Hepatocyte (in vitro differentiated cells): ENCODE measurements around the gene RAP1GDS1. TPM values are rescaled to one million over a fixed set of nuclear protein-coding genes. Genes with fewer than 3 reads are reported as not detected.

Source experiments
- DNase-seq: peaks from one replicate; pipeline ENCODE4 v3.0.0-alpha.2; 2016; ENCODE audit warnings: low spot score
- H2AFZ ChIP-seq: fragments of 200-600 bp; sonication (generic); 2 replicates; pipeline ENCODE4 v1.6.0; 2016; ENCODE audit warnings: antibody characterized with exemption, mild to moderate bottlenecking
- H3K27ac ChIP-seq: fragments of 200-600 bp; sonication (generic); 2 replicates; pipeline ENCODE4 v1.5.1; 2016; ENCODE audit warnings: mild to moderate bottlenecking
- H3K27me3 ChIP-seq: fragments of 200-600 bp; sonication (generic); 2 replicates; pipeline ENCODE4 v1.6.1; 2016
- H3K36me3 ChIP-seq: fragments of 200-600 bp; sonication (generic); replicated peaks from 2 replicates; pipeline ENCODE4 v1.5.1; 2016; ENCODE audit warnings: low read depth; ENCODE audit not compliant: insufficient read depth
- H3K4me1 ChIP-seq: fragments of 200-600 bp; sonication (generic); 2 replicates; pipeline ENCODE4 v1.5.1; 2016; ENCODE audit warnings: mild to moderate bottlenecking, moderate library complexity; ENCODE audit not compliant: insufficient read depth
- H3K4me2 ChIP-seq: fragments of 200-600 bp; sonication (generic); 2 replicates; pipeline ENCODE4 v1.6.0; 2016
- H3K4me3 ChIP-seq: fragments of 200-600 bp; sonication (generic); 2 replicates; pipeline ENCODE4 v1.5.1; 2016; ENCODE audit warnings: mild to moderate bottlenecking
- H3K79me2 ChIP-seq: fragments of 200-600 bp; sonication (generic); 2 replicates; pipeline ENCODE4 v1.6.0; 2017; ENCODE audit warnings: mild to moderate bottlenecking
- H3K9me2 ChIP-seq: fragments of 200-600 bp; sonication (generic); replicated peaks from 2 replicates; pipeline ENCODE4 v1.6.0; 2017; ENCODE audit warnings: mild to moderate bottlenecking; ENCODE audit not compliant: insufficient read depth
- H3K9me3 ChIP-seq: fragments of 200-600 bp; sonication (generic); 2 replicates; pipeline ENCODE4 v1.5.1; 2016; ENCODE audit warnings: low read depth, mild to moderate bottlenecking
- H4K20me1 ChIP-seq: fragments of 200-600 bp; sonication (generic); 2 replicates; pipeline ENCODE4 v1.6.0; 2016; ENCODE audit warnings: mild to moderate bottlenecking; ENCODE audit not compliant: insufficient read depth, poor library complexity, severe bottlenecking
- EZH2 ChIP-seq: fragments of 200-600 bp; sonication (generic); IDR thresholded peaks from 2 replicates; pipeline ENCODE4 v1.6.1; 2016; ENCODE audit warnings: antibody characterized with exemption, mild to moderate bottlenecking, borderline replicate concordance
- EZH2phosphoT487 ChIP-seq: fragments of 200-600 bp; sonication (generic); IDR thresholded peaks from one replicate; pipeline ENCODE4 v1.6.1; 2018; ENCODE audit warnings: antibody characterized with exemption, mild to moderate bottlenecking, low read depth, moderate library complexity; ENCODE audit not compliant: unreplicated experiment, severe bottlenecking
- WGBS: methylation state at CpG from one replicate; pipeline ENCODE4 v1.1.6; 2016; ENCODE audit warnings: low lambda C conversion rate; ENCODE audit errors: missing lambda C conversion rate; 5-methylcytosine and 5-hydroxymethylcytosine counted together
- polyA plus RNA-seq: library from polyadenylated mRNA; unstranded; fragments of >200 nt; fragmentation: Nextera tagmentation; extraction: Ambion mirVana; gene quantifications from 2 replicates; pipeline ENCODE4 v1.2.1, GENCODE V29; 2016
- total RNA-seq: library from RNA; depleted of rRNA; stranded (reverse); fragments of >200 nt; gene quantifications from 2 replicates; pipeline ENCODE4 v1.2.3, GENCODE V29; 2014
- TF ChIP-seq, protein P1 (sequence below): fragments of 200-600 bp; sonication (generic); IDR thresholded peaks from 2 replicates; pipeline ENCODE4 v1.5.1; 2016; ENCODE audit warnings: antibody characterized with exemption, mild to moderate bottlenecking; ENCODE audit not compliant: poor library complexity

The RAP1GDS1 gene
- total and polyA plus RNA-seq, 2 experiments from 2014 or later, result 25.3 to 42.7 TPM

DNA sequence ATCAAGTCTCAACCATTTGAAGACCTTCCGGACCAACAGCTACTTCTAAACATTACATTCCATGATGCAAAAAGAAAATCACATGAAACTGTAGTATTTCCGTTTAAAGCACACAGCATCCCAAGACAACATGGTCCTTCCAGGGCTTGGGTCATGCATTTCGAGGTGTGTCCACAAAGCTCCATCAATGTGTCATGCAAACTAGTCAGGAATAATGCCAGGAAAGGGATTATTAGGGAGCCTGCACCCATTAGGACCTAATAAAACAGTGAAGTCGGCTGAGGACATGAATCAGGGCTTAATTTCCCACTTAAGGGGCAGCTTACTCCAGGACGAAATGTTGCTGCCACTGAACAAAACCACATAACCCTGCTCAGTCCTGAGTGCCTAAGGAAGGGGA is 219.4 kb downstream of the RAP1GDS1 start:
- no peak for DNase-seq
- WGBS, result 71% methylated on average over 5 of the region's 5 CpGs
- TF ChIP-seq EZH2phosphoT487 (no peak), EZH2 (no peak)
- TF ChIP-seq, protein P1, sequence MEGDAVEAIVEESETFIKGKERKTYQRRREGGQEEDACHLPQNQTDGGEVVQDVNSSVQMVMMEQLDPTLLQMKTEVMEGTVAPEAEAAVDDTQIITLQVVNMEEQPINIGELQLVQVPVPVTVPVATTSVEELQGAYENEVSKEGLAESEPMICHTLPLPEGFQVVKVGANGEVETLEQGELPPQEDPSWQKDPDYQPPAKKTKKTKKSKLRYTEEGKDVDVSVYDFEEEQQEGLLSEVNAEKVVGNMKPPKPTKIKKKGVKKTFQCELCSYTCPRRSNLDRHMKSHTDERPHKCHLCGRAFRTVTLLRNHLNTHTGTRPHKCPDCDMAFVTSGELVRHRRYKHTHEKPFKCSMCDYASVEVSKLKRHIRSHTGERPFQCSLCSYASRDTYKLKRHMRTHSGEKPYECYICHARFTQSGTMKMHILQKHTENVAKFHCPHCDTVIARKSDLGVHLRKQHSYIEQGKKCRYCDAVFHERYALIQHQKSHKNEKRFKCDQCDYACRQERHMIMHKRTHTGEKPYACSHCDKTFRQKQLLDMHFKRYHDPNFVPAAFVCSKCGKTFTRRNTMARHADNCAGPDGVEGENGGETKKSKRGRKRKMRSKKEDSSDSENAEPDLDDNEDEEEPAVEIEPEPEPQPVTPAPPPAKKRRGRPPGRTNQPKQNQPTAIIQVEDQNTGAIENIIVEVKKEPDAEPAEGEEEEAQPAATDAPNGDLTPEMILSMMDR, result no peak

DNA sequence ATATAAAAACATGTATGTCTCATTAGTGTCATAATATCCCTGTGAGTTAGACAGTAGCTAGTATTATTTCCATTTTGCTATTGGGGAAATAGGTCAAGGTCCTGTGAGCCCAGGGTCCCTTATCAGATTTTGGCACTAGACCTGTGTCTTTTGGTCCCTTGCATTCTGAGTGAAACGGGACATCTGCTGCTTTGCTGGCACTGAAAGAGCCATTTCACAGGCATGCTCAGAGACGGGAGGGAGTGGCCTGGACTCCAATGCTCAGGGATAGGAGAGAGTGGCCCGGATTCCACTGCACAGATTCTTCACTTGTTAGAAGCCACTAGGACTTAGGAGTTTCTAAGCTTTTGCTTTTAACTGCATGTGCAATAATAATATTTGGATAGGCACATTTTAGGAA is 220.0 kb downstream of the RAP1GDS1 start:
- Histone ChIP-seq H3K4me3 (no peak overlapping the region), H3K9me3 (no peaks in the 10 kb centered on the region), H3K36me3 (no peaks in the 10 kb centered on the region), H3K4me2 (no peak overlapping the region), H3K27me3 (no peaks in the 10 kb centered on the region), H3K4me1 (peaks cover 4% of the 10 kb centered on the region), H2AFZ (no peak overlapping the region), H4K20me1 (no peaks in the 10 kb centered on the region), H3K27ac (no peak overlapping the region), H3K79me2 (no peaks in the 10 kb centered on the region), H3K9me2 (no peaks in the 10 kb centered on the region)
- 76% methylated on average over 3 of the region's 3 CpGs for WGBS
- no peak for DNase-seq
- TF ChIP-seq EZH2phosphoT487, result no peak
- TF ChIP-seq, protein P1, result no peak

More for the DNA sequence above, 219.4 kb downstream of the RAP1GDS1 start:
- Histone ChIP-seq H3K9me3 (no peaks in the 10 kb centered on the region), H3K27ac (no peak overlapping the region), H3K4me3 (no peak overlapping the region), H3K4me1 (peaks cover 4% of the 10 kb centered on the region), H2AFZ (no peak overlapping the region), H3K36me3 (no peaks in the 10 kb centered on the region), H3K79me2 (no peaks in the 10 kb centered on the region), H4K20me1 (no peaks in the 10 kb centered on the region), H3K27me3 (no peaks in the 10 kb centered on the region), H3K4me2 (no peak overlapping the region), H3K9me2 (no peaks in the 10 kb centered on the region)

DNA sequence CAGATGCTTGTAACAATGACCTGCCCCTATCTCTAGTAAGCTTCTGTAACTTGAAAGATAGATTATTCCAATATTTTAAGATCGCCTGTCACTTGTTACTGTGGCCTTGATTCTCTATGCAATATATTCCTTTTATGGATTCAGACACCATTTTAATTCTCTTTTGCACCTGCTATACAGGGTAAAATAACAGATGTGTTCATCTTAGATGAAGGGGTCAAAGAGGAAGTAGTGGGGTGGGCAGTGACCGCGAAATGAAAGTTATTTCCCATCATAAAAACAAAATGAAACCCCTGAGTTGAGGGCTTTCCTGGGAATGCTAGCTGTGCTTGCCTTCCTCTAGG is 221.3 kb downstream of the RAP1GDS1 start:
- DNase-seq, result no peak
- H4K20me1 ChIP-seq, result no peaks in the 10 kb centered on the region
- TF ChIP-seq EZH2phosphoT487, result no peak
- no peak for TF ChIP-seq EZH2
- TF ChIP-seq, protein P1, result no peak
- no peaks in the 10 kb centered on the region for H3K27me3 ChIP-seq
- H3K4me1 ChIP-seq, result peaks cover 4% of the 10 kb centered on the region
- no peak overlapping the region for H3K4me2 ChIP-seq
- no peak overlapping the region for H3K27ac ChIP-seq
- no peaks in the 10 kb centered on the region for H3K36me3 ChIP-seq
- WGBS, result 98% methylated on average over 3 of the region's 3 CpGs
- H3K9me2 ChIP-seq, result no peaks in the 10 kb centered on the region
- no peak overlapping the region for H2AFZ ChIP-seq
- H3K4me3 ChIP-seq, result no peak overlapping the region
- no peaks in the 10 kb centered on the region for H3K9me3 ChIP-seq
- H3K79me2 ChIP-seq, result no peaks in the 10 kb centered on the region
